NOMO-1 (cell line): Measurements from ENCODE around the gene SELPLG.
A peak's percentile ranks its signal among the peaks of the same experiment; 100 is the strongest.
"Not testable (repeated sequence)": the region's sequence is repeated elsewhere in the genome, so short reads cannot be mapped to it uniquely, and the experiment has no call there.

Experiments used
- DNase-seq, 2 experiments: peaks; one replicate each; lab custom pipeline; 2025; ENCODE audit not compliant: unreplicated experiment in 2 of 2; lab: John Stamatoyannopoulos, UW

SELPLG gene

DNA sequence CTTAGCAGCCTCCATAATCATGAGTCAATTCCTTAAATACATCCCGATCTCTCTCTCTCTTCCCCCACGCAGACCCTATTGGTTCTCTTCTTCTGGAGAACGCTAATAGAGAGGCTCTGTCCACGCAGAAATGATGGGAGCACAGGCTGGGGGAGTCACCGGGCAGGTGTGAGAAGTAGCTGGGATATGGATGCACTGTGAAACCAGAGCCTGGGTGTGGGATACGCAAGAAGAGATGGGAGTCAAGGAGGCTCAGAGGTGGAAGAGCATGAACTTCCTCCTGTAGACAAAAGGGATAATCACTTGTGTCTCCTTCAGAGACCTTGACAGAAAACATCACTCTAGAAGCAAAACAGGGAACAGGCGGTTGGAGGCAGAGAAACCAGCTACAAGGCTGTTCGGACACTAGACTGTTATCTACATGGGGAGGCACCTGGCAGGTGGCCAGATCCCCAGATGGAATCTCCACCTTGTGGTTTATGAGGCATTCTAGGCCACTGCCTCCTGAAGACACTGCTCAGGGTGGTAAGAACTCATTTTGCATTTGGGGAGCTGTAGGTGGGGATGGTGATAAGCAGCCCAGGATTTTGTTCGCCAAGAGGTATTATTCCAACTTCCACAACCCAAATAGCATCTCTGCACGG is 7.2 kb upstream of the SELPLG start:
- no peak for DNase-seq

DNA sequence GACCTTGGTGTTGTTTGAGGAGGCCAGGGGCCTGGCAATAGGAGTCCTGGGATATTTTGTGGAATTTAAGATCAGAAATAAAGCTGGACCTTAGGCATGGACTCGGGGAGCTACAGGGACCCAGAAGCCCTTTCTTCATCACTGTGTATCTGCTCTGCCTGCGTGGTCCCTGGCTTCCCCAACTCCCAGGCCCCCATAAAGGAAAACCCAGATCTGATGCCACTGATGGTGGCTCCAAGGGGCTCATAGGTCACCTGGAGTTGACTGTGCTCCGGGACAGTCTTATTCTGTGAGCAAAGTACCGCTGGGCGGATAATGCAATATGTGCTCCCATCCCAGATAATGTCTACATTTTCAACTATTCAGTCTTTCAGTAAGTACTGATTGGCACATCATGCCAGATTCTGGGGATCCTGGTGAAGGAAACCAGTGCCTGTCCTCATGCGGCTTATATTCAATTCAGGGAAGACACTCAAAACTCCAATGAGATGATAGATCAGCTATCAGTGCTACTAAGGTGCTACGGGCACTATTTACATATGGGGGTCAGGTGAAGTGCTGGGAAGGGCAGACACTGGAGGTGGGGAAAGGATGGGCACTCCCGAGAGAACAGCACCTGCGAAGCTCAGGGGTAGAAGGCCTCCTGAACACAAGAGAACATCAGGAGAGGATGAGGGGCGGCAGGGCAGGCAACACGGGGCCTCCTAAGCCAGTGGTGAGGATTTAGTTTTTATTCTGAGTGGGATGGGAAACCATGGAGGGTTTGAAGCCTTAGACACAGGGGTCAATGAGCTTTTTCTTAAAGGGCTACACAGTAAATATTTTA is 5.5 kb upstream of the SELPLG start:
- no peak for DNase-seq

DNA sequence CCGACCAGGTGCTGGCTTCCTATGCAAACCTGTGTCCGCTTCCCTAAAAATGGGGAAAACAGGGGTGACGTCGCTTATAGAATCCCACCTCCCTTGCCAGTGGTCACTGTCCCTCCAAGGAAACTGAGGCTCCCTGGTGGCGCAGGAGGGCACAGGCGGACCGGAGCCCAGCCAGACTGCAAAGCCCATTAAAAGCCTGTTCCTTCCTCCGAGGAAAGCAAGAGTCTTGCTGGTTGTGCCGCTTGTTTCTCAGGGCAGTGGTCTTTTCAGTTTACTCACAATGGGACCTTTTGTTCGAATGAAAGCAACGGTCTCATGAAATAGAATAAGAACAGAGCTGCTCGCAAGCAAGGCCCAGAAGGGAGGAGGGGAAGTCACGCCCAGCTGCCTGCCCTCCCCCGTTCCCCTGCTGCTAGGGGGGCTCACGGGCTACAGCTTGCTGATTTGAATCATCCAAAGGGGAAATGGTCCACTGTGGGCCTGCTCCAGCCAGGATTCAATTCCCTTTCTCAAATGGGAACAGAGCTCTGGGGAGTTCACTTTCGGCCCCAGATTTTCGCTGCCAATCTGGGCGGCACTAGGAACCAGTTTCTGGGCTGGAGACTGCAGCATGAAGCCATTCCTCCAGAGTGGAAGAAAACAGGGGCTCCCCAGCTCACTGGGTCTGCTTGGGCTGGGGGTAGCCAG is 4.6 kb upstream of the SELPLG start:
- DNase-seq, result no peak

DNA sequence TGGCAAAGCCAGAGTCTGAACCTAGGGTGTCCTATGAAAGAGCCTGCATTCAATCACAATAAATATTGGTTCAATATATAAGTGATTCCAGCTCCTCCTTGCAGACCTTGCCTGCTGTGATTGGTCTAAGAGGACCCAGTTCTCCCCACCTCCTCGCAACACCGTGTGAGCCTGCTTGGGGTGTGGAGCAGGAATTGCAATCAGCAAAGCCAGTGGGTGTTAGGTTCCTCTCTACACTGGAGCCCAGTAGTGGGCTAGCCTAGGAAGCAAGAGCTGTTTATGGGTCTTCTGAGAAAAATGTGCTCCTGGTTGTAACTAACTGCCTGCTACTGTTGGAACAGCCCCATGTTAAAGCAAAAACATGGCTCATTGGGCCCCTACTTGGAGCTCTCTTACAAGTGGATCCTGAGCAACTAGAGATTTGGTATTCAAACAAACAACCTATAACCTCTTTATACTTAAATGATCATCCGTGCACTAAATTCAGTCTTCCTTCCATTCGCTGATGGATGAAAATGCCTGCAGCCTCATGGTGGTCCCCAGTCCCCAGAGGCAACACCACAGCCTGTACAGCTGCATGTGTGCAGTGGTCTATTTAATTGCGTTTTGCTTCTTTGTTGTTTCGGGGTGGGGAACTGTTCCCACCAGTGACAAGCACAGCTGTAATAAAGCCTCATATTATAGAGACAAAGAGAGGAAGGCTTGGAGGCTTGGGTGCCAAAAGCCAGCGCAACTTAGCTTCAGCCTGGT is 3.7 kb upstream of the SELPLG start:
- DNase-seq, result no peak

DNA sequence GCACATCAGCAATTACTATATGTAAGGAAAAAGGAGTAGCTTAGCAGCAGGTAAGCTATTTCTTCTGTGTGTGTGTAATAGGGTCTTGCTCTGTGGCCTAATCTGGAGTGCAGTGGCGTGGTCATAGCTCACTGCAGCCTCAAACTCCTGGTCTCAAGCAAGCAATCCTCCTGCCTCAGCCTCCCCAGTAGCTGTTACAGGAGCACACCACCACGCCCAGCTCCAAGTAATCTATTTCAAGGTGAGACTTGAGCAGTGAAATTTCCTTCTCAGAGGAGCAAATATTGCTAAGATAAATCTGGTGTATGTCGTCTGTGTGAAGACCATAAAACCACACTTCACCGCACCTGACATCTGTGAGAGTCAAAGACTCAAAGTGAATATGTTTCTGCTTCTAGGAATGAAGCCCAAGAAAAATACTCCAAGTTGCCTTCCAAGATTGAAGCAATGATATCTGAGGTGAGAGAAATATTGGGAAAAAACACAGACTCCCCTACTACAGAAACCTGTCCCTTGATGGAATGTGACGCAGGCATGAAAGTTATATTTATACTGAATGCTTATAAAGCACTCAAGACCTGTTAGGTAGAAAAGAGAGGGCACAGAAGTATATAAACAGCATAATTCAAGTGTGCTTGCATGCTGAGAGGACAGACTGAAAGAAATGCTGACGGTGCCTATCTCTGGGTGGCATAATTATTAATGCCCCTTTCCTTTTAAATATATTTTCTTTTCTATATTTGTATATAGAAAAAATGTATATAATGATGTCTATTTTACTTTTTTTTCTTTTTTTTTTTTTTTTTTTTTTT is 2.5 kb upstream of the SELPLG start:
- DNase-seq, result no peak

DNA sequence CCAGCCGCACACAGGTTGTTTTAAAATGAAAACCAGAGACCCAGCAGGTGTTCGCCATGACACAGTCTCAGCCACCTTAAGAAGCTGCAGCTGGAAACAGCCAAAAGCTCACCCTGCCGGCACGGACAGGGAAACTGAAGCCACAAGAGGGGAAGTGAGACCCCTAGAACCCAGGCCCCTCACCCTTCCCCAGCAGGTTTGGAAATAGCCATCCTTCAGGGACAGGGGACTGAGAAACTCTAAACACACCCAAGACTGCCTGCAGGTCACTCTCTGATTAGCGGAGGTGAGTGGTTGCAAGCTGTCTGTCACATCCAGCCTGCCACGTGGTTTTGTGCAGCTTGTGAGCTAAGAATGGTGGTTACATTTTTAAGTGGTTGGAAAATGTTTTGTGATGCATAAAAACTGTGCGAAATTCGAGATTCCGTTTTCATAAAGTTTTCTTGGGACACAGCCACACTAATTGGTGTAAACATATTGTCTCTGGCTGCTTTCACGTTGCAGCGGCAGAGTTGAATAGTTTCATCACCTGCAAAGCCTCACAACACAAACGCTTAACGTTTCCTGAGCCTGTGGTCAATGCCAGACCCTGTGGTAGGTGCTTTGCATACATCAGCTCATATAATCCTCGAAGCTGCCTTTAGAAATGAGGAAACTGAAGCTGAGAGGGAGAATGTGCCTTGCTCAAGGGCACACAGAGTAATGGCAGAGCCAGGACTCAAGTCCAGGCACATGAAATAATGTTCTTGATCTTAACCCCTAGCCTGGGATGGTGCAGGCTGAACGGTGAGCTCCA is 1.7 kb upstream of the SELPLG start:
- DNase-seq, result peak; percentile 89 to 97

DNA sequence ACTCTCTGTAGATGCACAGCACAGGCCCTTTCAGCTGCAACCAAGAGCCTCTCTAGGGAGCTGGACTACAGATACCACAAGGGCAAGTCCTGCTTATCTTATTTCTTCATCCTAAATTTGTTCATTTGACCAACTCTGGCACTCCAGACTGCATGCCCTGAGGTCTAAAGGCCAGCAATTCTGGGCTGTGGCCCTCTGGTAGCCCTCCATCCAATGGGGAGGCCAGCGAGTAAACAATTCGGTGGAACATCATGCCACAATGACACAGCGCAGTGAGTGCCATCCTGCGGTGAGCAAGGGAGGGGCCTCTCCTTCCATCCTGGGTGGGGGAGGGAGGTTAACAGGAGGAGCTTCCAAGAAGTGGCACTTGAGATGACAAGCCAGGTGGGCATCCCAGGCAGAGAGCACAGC is 652 bp upstream of the SELPLG start:
- DNase-seq, result peak; percentile 61 to 62

DNA sequence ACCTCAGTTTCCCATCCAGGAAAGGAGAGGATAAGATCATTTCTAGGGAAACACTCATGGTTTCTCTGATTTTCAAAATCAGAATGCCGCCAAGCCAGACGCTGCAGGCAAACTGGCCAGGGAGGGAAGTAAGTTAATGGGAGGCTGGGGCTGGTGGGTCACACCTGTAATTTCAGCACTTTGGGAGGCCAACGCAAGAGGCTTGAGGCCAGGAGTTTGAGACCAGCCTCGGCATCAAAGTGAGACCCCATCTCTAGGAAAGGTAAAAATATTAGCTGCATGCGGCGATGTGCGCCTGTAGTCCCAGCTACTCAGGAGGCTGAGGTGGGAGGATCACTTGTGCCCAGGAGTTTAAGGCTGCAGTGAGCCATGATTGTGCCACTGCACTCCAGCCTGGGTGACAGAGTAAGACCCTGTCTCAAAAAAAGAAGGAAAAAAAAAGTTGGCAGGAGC is 587 bp downstream of the SELPLG start:
- peak in 1 of 2 experiments; percentile 21 for DNase-seq

DNA sequence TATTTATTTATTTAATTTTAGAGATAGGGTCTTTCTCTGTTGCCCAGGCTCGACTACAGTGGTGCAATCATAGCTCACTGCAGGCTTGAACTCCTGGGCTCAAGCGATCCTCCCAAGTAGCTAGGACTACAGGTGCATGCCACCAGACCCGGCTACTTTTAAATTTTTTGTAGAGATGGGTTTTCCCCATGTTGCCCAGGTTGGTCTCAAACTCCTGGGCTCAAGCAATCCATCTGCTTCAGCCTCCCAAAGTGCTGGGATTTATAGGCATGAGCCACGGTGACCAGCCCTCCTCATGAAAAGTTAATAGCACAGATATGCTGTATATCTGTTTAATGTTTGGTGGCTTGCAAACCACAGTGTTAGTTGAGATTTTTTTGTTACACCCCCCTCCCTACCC is 2.4 kb downstream of the SELPLG start:
- not testable (repeated sequence) for DNase-seq

DNA sequence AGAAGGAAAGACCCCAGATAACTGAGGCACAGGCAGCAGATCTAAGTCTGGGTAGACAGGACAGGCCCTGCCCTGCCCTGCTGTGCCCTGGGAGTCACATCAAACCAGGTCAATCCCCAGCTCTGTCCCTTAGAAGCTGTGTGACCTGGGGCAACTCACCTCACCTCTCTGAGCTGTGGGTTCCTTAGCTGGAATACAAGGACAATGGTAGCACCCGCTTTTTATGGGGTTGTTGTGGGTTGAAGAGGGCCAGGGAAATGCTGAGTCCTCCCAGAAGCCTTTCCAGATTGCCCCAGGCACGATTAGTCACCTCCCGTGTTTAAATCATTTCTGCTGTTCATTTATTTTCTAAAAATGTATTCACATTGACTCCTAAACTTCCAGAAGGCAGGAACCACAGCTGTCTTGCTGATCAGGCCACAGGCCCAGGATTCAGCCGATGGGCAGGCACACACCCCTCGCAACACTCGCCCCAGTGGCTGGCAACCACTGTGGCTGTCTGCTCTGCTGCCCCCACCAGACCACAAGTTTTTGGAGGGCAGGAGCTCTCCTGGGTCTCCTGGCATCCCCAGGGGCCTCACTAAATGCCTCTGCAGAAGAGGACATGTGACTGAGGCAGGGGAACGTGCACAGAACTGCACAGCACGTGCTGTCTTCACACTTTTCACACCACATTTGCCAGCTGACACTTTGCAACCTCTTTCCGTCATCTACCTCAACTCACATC is 3.0 kb downstream of the SELPLG start:
- no peak for DNase-seq

DNA sequence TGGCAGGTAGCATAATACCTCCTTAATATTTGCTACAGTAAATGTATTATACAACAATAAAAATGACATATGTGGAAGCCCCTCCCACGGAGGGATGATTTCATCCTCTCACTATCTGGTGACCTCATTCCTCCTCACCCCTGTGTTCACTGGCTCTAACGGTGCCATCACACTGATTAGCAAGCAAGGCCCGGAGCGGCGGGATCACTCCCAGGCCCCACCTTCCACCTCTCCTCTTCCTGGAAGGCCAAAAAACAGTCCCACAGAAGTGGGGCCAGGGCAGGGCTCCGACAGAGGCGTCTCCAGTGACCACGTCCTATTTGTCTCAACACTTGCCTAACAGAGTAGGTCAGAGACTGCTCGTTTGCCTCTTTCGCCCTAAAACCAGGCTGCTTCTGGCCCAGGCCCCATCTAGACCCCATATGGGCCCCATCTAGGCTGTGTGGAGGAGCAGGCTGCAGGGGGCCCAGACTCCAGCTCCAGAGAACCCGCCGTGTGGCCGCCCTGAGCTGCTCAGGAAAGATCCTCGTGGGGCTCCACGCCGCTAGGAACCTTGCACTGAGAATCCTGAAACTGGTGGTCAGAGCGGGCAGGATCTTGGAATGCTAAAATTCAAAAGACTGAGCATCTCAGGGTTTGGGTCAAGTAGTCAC is 3.7 kb downstream of the SELPLG start:
- DNase-seq, result no peak

DNA sequence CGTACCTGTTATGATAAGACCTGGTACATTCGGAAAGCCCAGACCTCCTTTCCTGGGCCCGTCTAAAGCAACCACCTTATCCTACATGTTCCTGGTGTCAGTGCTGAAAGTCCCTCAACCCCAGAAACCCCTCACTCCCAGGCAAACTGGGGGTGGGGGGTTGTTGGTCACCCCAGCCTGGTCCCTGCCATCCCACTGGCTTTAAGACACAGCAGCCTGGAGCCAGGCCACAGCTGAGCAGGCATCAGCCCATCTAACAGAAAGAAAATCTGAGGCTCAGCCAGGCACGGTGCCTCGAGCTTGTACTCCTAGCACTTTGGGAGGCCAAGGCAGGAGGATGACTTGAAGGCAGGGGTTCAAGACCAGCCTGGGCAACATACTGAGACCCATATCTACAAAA is 4.5 kb downstream of the SELPLG start:
- DNase-seq, result no peak

DNA sequence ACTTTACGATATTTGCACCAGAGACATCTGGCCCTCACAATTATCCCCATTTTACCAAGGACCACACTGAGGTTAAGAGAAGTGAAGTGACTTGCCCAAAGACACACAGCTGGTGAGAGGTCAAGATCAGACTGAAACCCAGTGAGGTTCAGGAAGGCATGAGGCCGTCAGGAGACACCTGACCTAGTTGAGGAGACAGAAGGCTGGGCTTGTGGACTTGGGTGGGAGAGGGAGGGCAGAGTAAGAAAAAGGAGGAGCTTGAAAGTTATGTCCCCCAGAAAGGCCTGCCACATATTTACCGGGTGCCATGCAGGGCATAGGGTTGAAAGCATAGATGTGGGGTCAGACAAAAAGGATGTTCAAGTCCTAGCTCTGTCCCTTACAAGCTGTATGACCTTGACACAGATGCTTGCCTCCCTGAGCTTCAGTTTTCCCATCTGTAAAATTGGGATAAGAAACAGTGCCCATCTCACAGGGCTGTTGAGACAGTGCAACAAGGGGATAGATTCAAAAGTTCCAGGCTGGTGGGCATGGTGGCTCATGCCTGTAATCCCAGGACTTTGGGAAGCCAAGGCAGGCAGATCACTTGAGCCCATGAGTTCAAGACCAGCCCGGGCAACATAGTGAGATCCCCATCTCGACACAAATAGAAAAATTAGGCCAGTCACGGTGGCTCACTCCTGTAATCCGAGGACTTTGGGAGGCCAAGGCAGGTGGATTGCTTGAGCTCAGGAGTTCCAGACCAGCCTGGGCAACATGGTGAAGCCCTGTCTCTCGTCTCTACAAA is 6.4 kb downstream of the SELPLG start:
- DNase-seq, result no peak

DNA sequence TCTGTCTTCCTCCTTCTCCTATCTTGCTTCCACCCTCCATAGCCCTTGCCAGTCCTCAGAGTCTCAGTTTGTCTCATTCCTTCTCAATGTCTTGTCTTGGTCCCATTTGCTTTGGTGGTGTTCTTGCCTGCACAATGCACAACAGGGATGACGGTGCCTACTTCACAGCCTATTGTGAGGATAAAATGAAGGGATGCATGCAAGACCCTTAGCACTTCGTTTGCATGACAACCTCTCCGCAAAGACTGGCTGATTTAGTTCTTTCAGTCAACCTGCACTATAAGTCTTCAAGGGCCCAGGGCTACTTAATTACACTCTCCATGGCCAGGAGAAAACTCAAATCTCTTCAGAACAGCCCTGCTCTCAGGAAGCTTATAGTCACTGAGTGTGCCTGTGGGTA is 8.5 kb downstream of the SELPLG start:
- no peak for DNase-seq

DNA sequence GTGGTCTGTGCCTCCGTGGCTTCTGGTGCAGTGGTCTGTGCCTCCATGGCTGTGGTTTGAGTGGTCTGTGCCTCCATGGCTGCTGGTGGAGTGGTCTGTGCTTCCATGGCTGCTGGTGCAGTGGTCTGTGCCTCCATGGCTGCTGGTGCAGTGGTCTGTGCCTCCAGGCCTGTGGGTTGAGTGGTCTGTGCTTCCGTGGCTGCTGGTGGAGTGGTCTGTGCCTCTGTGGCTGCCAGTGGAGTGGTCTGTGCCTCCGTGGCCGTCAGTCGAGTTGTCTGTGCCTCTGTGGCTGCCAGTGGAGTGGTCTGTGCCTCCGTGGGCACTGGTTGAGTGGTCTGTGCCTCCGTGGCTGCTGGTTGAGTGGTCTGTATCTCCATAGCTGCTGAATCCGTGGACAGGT is 10.1 kb downstream of the SELPLG start:
- DNase-seq, result no peak

DNA sequence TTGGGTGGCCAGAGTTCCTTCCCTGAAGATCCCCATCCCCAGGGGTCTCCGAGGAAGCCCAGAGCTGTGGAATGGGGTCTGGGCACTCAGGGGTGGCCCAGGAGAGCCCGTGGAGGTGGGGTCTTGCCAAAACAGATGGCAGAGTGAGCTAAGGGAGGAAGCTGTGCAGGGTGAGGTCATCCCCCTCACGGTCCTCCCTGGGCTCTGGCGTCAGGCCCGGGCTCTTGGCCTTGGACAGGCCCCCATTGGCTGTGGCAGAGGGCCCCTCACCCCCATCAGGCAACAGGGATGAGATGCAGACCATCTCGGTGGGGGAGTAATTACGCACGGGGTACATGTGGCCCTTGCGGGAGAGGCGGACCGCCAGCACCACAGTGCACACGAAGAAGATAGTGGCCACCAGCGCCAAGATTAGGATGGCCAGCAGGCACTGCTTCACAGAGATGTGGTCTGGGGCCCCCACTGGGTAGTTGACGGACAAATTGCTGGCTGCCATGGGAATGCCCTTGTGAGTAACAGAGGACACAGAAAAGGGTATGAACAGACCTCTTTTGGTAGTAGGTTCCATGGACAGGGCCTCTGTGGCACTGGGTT is 10.7 kb downstream of the SELPLG start:
- no peak for DNase-seq

DNA sequence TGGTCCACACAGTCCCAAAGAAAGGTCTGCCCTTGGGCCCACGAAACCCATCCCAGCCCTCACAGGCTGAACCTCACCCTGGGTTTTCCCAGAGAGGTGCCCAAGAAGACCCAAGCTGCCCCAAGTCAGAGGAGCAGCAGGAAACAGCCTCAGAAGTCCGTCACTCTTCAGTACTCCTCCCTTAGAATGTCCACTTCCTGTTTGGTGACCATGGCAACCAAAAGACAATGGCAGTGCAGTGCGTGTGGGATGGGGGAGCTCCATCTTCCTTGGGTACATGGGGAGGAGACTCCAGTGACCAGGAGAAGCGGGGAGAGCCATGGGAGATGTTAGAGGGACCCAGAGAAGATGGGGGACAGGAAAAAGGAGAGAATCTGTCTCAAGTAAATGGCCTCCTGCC is 11.3 kb downstream of the SELPLG start:
- peak in 1 of 2 experiments; percentile 10 for DNase-seq
